HG03060 (cell line): ENCODE data around the gene RNF112.

Experiments used
- ATAC-seq: cut with Tn5 transposase; IDR thresholded peaks from one replicate; pipeline ENCODE4 v1.9.1; 2021; ENCODE audit warnings: low read depth, moderate number of reproducible peaks; ENCODE audit not compliant: unreplicated experiment

RNF112 gene

GRCh38 chr17:19386974-19387920, 23.8 kb upstream of the RNF112 start, which contains the start of gene MFAP4:
Gene MFAP4 (minus strand): TSS chr17:19387190. CDS start chr17:19387155, 35 bp downstream.
- no peak for ATAC-seq

- ATAC-seq = no peak
Measured at GRCh38 chr17:19387921-19388521, 23.0 kb upstream of the RNF112 start.

- no peak for ATAC-seq
Measured at GRCh38 chr17:19388791-19389785, 21.9 kb upstream of the RNF112 start.

GRCh38 chr17:19390951-19391350, 20.1 kb upstream of the RNF112 start:
- ATAC-seq = no peak

- no peak for ATAC-seq
Measured at GRCh38 chr17:19391432-19391831, 19.6 kb upstream of the RNF112 start.

- no peak for ATAC-seq
Measured at GRCh38 chr17:19392303-19392702, 18.7 kb upstream of the RNF112 start.

GRCh38 chr17:19397556-19398041, 13.4 kb upstream of the RNF112 start:
- no peak for ATAC-seq

GRCh38 chr17:19398301-19399181, 12.5 kb upstream of the RNF112 start:
- no peak for ATAC-seq

GRCh38 chr17:19399750-19400450, 11.1 kb upstream of the RNF112 start:
- ATAC-seq = no peak

- ATAC-seq = no peak
Measured at GRCh38 chr17:19401321-19402010, 9.6 kb upstream of the RNF112 start.

- ATAC-seq = no peak
Measured at GRCh38 chr17:19402171-19402570, 8.9 kb upstream of the RNF112 start.

GRCh38 chr17:19403021-19403420, 8.0 kb upstream of the RNF112 start:
- ATAC-seq = no peak

- ATAC-seq = no peak
Measured at GRCh38 chr17:19404264-19404663, 6.8 kb upstream of the RNF112 start.

GRCh38 chr17:19405114-19405513, 5.9 kb upstream of the RNF112 start:
- no peak for ATAC-seq

GRCh38 chr17:19407601-19408345, 3.3 kb upstream of the RNF112 start:
- ATAC-seq = no peak

GRCh38 chr17:19408346-19408710, 2.7 kb upstream of the RNF112 start:
- no peak for ATAC-seq

GRCh38 chr17:19409066-19409465, 2.0 kb upstream of the RNF112 start:
- ATAC-seq = no peak

GRCh38 chr17:19409509-19409908, 1.5 kb upstream of the RNF112 start:
- ATAC-seq = no peak
